Osteocyte (in vitro differentiated cells): ENCODE results near the gene PHACTR3. TPM values are rescaled to one million over a fixed set of nuclear protein-coding genes. Genes with fewer than 3 reads are reported as not detected.
A peak's percentile ranks its signal among the peaks of the same experiment; 100 is the strongest.

Source experiments
- DNase-seq: peaks from one replicate; pipeline ENCODE4 v3.0.0; 2021; ENCODE audit warnings: mixed read lengths; ENCODE audit not compliant: unreplicated experiment; ENCODE audit errors: extremely low spot score
- H3K27ac Mint-ChIP-seq: one replicate; pipeline ENCODE4 v1.8.0; 2021; ENCODE audit warnings: mild to moderate bottlenecking, mixed read lengths; ENCODE audit not compliant: unreplicated experiment
- H3K27me3 Mint-ChIP-seq: one replicate; pipeline ENCODE4 v1.8.0; 2021; ENCODE audit warnings: mixed read lengths; ENCODE audit not compliant: unreplicated experiment
- H3K36me3 Mint-ChIP-seq: one replicate; pipeline ENCODE4 v1.8.0; 2021; ENCODE audit warnings: mixed read lengths; ENCODE audit not compliant: unreplicated experiment
- H3K4me1 Mint-ChIP-seq: one replicate; pipeline ENCODE4 v1.8.0; 2021; ENCODE audit warnings: mixed read lengths; ENCODE audit not compliant: unreplicated experiment
- H3K4me3 Mint-ChIP-seq: one replicate; pipeline ENCODE4 v1.8.0; 2021; ENCODE audit warnings: mild to moderate bottlenecking, moderate library complexity, mixed read lengths; ENCODE audit not compliant: unreplicated experiment
- H3K9me3 Mint-ChIP-seq: one replicate; pipeline ENCODE4 v1.8.0; 2021; ENCODE audit warnings: mixed read lengths; ENCODE audit not compliant: unreplicated experiment
- total RNA-seq: library from RNA; stranded (reverse); gene quantifications from 2 replicates; pipeline ENCODE4 v1.2.1, GENCODE V29; 2021
- TF ChIP-seq, protein P1 (sequence below): fragments of 200-600 bp; sonication (generic); IDR thresholded peaks from 2 replicates; pipeline ENCODE4 v1.5.0; 2021; ENCODE audit warnings: antibody characterized with exemption, mild to moderate bottlenecking, moderate library complexity

Gene PHACTR3
- total RNA-seq, 1 donor from 2014 or later: not detected

DNA sequence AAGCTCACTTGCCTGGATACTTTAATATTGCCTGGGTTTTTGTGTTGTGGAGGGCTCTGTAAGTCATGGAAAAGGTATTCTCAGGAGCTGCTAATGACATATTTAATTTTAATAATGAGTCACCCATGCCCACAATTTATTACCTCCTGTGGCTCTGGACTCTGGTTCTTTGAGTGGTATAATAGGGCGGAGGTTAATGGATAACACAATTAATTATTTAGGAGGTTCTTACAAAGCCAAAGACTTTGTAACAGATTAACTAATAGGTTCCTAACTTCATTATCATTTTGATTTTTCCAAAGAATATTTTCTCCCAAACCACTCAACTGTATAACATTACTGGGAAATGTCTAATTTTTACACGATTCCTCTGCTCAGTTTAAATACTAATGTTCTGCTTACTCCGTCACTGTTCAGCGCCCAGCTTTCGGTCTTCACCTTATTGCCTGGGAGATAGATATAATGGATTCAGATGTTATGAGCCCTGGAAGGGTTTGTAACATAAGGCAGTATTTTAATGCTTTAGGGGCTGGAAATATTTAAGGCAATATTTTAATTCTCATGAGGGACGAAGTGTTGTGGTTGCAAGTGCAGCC is 29.4 kb downstream of the PHACTR3 start:
- TF ChIP-seq, protein P1, sequence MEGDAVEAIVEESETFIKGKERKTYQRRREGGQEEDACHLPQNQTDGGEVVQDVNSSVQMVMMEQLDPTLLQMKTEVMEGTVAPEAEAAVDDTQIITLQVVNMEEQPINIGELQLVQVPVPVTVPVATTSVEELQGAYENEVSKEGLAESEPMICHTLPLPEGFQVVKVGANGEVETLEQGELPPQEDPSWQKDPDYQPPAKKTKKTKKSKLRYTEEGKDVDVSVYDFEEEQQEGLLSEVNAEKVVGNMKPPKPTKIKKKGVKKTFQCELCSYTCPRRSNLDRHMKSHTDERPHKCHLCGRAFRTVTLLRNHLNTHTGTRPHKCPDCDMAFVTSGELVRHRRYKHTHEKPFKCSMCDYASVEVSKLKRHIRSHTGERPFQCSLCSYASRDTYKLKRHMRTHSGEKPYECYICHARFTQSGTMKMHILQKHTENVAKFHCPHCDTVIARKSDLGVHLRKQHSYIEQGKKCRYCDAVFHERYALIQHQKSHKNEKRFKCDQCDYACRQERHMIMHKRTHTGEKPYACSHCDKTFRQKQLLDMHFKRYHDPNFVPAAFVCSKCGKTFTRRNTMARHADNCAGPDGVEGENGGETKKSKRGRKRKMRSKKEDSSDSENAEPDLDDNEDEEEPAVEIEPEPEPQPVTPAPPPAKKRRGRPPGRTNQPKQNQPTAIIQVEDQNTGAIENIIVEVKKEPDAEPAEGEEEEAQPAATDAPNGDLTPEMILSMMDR: no peak
- H3K27ac Mint-ChIP-seq: no peak overlapping the region
- H3K36me3 Mint-ChIP-seq: no peaks in the 10 kb centered on the region
- DNase-seq: no peak
- no peak overlapping the region for H3K4me3 Mint-ChIP-seq
- H3K4me1 Mint-ChIP-seq: no peaks in the 10 kb centered on the region
- H3K9me3 Mint-ChIP-seq: no peaks in the 10 kb centered on the region
- no peaks in the 10 kb centered on the region for H3K27me3 Mint-ChIP-seq

DNA sequence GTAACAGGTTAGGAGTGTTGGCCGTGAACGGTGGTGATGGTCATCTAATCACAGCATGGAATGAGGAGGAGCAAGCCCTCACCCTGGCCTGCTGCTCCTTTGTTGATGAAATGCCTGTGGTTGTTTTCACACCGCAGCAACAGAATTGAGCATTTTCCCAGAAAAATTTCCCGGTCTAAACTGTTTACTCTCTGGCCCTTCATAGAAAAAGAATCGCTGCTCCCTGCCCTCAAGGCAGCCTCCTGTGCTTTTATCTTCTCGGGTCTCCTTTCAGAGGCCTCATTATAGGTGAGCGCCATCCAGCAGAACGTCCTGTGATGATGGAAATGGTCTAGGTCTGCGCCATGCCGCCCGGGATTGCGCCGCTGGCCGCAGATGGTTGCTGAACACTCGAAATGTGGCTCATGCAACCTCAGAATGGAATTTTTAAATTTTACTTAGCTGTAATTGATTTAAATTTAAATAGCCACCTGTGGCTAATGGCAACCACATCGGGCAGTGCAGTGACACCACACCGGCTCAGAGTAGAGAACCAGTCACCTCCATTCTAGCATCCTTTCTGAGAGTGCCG is 30.2 kb downstream of the PHACTR3 start:
- Mint-ChIP-seq H3K4me1 (no peaks in the 10 kb centered on the region), H3K27ac (no peak overlapping the region), H3K36me3 (no peaks in the 10 kb centered on the region), H3K27me3 (no peaks in the 10 kb centered on the region), H3K4me3 (no peak overlapping the region), H3K9me3 (peaks cover 1% of the 10 kb centered on the region)
- peak; percentile 68 for DNase-seq
- TF ChIP-seq, protein P1: no peak

DNA sequence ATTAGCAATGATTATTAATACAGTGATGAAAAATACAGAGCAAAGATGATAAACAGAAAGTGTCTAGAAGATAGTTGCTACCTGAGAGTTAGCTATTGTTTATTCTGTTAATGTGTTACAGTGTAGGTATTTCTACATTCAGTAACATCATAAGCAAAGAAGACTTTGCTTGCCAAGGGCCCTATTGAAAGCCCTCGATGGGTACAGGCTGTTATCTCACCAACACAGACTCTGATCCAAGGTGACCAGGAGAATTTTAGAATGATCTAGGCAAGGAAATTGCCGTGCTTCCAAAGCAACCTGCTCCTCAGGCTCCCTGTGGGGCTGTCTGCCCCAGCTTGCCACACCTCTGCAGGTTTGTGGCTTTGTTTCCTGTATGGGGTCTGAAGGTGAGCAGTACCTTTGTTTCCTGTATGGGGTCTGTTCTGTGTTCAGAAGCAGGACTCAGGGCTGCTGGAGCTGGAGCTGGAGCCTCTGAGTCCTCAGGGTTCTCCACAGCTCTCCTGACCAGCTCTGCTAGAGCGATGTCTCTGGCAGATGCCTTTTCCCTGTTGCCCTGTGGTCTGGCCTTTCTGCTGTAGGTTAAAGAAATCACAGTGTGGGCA is 32.5 kb downstream of the PHACTR3 start:
- Mint-ChIP-seq H3K27me3 (no peaks in the 10 kb centered on the region), H3K4me1 (no peaks in the 10 kb centered on the region), H3K36me3 (no peaks in the 10 kb centered on the region), H3K9me3 (peaks cover 11% of the 10 kb centered on the region), H3K4me3 (no peak overlapping the region), H3K27ac (no peak overlapping the region)
- TF ChIP-seq, protein P1: no peak
- DNase-seq: peak; percentile 46

- DNase-seq: peak; percentile 36
- no peak overlapping the region for H3K27ac Mint-ChIP-seq
- H3K4me1 Mint-ChIP-seq: no peaks in the 10 kb centered on the region
- no peaks in the 10 kb centered on the region for H3K27me3 Mint-ChIP-seq
- TF ChIP-seq, protein P1: no peak
- H3K36me3 Mint-ChIP-seq: no peaks in the 10 kb centered on the region
- H3K9me3 Mint-ChIP-seq: peaks cover 11% of the 10 kb centered on the region
- H3K4me3 Mint-ChIP-seq: no peak overlapping the region
These were observed 35.9 kb downstream of the PHACTR3 start for GRCh38 chr20:59640267-59640666.

GRCh38 chr20:59643615-59644061 is 39.3 kb downstream of the PHACTR3 start:
- peak; percentile 68 for DNase-seq
- Mint-ChIP-seq H3K9me3 (peaks cover 18% of the 10 kb centered on the region), H3K4me1 (no peaks in the 10 kb centered on the region), H3K27me3 (no peaks in the 10 kb centered on the region), H3K4me3 (no peak overlapping the region), H3K36me3 (no peaks in the 10 kb centered on the region), H3K27ac (no peak overlapping the region)
- TF ChIP-seq, protein P1: no peak
